Islet precursor cell (in vitro differentiated cells): ENCODE measurements around the gene COBL.
A peak's percentile ranks its signal among the peaks of the same experiment; 100 is the strongest.

ENCODE experiments used
- DNase-seq: peaks from one replicate; pipeline ENCODE4 v3.0.0-alpha.2; 2018

Gene COBL

DNA sequence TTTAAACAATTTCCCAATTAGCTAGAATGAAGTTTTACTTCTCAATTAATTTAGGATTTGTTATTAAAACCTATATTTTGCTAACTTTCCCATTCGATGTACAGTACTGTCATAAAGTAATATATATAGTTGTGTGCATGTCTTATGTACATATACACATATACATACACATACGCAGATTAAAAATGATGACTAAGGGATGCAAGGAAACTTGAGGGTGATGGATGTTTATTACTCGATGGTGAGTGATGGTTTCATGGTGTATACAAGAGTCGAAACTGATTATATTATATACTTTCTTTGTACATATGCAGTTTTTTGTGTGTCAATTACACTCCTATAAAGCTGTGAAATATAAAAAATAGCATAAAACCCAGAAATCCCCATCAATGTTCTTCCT lies 248.2 kb downstream of the COBL start:
- no peak for DNase-seq

DNA sequence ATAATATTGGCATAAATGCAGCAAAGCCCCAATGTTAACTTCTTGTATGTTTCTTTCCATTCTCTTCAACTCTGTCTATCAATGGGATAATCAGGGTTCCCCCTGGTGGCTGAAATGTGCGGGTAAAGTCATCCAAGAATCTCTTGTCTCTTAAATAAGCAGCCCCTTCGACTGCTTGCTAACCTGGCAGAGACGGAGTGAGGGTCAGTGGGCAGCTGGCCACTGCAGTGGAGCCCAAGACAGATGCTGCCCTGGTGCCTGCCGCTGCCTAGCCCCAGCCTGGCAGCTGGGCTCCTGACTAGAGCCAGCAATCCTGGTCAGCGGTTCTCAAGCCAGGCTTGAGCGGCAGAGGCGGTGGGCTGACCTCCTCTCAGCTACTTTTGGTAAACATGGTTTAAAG lies 248.9 kb downstream of the COBL start:
- peak; percentile 82 for DNase-seq

DNA sequence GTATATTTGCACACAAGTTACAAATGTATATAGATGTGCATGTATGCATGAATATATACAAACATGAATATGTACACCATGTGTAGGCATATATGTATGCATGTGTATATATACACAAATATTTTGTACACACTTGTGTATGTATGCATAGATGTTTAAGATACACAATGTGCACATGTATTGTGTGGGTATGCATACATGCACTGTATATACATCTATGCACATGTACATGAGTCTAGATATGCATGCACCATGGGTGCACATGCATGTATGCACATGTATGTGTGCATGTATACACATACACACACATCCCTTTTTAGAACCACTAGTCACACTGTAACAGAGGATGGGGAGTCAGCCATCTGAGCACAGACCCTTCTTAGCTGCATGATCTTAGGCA lies 249.4 kb downstream of the COBL start:
- DNase-seq = no peak

DNA sequence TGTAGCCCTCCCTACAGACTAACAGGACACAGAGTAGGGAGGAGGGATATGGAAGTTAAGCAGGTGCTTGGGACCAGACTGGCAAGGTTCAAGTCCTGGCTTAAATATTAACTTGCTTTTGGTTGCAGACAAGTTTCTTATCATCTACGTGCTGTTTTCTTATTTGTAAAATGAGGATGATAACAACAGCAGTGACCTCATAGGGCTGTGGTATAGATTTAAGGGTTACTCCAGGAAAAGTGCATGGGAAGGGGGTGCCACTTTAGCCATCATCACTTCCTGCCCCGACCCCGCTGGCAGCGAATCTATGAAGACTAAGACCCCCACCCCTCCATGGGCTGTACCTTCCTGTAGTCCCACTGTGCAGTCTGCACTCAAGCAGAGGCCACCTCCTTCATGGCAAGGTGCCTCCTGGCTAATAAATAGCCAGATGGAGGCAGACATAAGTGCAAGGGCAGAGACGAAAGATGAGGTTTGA lies 250.2 kb downstream of the COBL start:
- DNase-seq = no peak

DNA sequence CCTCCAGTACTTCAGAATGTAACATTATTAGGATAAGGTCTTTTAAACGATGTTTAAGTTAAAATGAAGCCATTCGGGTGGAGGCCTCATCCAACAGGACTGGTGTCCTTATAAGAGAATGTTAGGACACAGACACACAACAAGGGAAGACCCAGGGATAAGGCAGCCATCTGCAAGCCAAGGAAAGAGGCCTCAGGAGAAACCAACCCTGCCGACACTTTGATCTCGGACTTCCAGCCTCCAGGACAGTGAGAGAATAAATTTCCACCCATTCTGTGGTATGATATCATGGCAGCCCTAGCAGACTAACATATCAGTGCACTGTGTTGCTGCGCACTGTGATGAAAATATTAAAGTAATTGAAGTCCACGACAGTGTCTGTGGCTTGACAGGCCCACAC lies 250.8 kb downstream of the COBL start:
- DNase-seq = no peak

DNA sequence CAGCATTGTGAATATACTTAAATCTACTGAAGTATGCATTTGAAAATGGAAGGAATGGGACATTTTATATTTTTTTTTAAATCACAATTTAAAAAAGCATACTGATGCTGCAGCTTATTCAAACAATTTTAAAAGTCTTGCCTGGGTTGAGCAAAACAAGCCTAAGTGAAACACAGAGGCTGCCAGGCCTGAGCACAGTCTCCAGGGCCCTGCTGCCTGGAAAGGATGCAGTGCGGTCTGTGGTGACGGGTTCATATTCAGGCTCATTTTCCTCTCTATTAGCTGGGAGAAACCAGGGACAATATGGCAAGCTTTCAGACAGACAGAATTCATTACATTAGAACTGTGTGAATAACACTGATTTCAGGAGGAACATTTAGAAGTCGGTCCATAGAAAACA lies 251.9 kb downstream of the COBL start:
- DNase-seq = no peak

DNA sequence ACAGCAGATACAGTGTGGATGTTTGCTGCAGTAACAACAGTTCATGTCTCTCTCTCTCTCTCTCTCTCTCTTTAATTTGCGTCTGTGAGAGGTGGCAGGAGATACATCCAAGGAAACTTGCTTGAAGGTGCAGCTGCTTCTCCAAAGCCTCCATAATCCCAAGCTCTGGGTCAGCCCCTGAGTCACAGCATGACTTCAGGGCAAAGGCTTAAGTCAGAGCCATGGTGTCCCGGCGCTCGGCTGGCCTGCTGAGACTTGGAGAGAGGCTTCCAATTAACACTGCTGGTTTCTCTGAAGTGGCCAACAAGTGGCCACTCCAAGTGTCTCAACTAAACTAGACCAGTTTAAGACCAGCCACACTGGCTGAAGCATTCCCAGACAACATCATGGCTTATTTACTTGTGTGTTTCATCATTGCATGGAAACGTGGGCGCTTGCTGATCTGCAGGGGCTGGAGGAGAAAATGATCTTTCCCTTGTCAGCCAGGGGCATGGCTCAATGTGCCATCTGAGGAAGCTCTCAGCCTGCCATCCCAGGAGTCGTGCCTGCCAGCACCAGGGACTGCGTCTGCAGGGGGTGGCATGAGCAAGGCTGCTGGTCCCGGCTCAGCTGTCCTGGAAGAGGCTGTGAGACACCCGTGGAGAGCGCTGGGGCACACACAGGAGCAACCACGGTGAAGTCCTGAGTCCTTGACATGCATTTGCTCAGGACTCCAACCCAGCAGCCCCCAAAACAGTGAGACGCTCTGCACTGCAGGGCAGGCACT lies 254.2 kb downstream of the COBL start:
- no peak for DNase-seq

DNA sequence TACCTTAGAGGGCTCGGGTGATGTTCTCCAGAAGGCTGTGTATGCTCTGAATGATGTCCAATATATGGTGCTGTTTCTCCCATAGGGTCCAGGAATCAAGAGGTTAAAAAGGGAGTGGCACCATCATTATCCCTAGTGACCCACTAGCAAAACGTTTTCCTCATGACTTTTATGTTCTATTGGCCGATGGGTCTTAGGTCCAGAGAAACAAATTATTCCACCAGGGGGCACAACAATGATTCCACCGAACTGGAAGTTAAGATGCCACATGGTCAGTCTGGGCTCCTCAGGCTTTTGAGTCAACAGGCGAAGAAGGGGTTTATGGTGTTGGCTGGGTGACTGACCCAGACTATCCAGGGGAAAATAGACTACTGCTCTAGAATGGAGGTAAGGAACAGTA lies 256.1 kb downstream of the COBL start:
- DNase-seq = no peak

DNA sequence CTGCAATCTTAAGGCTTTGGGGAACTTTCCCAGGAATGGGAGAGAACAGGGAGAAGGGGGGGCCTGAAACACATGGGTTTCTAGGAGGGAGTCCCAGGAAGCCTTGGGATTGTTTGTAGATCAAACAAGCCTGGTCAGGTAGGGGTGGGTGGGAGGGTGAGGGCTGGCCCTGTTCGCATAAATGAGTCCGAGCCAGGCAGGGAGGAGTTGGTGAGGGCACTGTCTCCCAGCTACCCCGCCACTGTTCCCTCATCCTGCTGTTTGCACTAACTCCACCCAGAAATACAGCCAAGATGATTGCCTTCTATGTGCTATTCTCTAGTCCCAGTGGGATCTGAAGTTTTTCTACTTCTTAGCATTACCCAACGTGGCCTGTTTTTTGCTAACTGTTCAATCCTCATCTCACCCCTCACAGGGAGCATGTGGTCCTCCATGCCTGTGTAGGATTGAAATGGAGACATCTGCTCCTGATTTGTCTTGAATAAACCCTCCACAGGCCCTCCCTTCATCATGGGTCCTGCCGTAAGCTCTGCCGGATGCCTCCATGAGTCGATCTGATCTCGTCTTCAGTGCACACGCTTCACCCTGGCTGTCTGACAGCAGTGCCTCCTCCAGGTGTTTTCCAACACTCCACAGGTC lies 257.0 kb downstream of the COBL start:
- DNase-seq = no peak

DNA sequence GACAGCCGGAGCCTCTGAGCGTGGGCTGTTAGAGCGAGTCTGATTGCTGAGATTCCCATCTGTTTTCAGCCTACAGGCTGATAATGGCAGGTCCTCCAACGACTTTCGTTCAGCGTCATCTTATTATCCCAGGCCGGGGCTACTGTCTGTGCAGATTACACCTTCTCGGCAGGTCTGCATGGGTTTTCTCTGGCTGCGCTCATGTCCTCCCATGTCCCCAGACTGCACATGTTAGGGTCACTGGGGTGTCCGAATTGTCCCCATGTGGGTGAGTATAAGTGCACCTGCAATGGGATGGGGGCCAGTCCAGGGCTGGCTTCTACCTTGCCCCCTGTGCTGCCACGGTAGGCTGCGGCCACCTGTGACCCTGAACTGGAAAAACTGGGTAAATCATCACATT lies 257.8 kb downstream of the COBL start:
- DNase-seq = no peak

DNA sequence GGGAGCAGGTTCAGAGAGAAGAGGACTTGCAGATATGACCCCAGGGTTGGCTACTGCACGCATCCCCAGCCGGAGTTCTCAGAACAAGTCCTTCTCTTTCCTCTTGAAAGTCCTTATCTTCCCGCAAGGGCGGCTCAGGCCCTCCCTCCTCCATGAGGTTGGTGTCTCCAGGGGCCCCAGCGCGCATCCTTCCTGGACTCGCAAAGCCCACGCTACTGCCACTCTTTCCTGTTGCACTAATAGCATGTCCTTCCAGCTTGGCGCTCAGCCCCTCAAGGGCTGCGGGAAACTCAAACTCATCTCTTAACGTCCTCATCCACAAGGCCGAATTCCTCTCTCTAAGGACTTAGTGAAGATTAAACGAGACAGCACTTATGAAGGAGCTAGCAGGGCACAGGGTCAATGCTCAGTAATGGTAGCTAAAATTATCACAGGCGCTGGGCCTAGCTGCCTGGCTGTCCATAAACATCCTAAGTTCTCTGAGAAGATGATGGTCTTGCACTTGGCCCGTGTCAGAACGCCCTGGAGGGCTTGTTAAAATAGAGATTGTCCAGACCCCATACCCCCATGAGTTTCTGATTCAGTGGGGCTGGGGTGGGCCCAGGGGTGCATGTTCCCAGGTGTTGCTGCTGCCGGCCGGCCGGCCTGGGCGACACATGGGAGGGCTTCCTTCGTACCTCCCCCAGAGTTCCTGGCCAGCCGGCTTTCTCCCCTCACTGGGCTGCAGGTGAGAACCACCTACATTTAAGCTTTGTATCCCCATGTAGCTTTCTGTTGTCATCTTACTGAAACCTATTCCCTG lies 261.4 kb downstream of the COBL start:
- no peak for DNase-seq

DNA sequence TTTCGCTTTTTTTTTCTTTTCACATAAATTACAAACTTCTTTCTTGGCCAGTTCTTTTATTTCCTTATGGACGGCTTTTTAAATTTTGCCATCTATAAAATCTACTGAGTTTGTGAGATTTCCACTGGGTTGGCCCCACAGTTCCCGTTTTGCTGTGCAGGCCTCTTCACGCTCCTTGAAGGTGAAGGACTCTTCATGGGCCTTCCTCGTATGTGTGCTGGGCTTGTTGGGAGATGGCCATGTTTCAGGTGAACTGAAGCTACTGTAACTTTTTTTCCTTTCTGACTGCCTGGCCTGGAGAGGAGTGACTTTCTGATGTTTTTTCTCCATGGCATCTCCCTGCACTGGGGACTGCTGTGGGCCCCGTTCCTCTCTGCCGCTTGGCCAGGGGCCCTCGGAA lies 262.4 kb downstream of the COBL start:
- DNase-seq = no peak

DNA sequence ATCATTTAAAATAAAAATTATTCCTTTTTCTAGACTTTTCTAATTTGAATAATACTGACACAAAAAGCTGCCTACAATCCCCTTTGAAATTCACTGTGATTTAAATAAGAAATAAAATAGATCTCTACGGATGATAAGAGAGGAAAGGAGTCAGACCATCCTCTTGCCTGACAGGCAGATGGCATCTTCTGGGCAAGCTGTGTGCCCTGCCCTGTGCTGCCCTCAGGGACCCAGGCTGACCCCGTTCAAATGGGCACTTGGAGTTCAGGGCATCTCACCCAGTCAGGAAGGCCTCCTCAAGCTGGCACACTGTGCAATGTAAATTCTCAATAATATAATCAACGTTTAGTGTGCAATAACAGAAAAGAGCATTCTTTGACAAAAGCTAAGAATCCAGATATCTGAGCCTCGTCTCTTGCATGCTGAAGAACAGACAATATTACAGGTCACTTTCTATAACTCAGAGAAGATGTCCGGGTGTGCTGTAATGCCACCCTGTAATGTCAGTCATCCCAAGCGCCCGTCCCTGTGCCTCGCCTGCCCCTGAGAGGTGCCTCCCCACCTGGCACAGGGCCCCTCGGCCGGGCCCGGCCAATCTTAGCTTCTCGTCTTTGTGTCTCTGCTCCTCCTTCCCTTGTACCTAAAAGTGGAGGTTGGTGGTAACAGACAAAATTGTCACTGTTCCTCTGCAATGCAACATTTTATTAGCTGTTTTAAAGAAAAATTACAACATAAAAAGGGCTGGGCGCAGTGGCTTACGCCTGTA lies 263.3 kb downstream of the COBL start:
- no peak for DNase-seq

DNA sequence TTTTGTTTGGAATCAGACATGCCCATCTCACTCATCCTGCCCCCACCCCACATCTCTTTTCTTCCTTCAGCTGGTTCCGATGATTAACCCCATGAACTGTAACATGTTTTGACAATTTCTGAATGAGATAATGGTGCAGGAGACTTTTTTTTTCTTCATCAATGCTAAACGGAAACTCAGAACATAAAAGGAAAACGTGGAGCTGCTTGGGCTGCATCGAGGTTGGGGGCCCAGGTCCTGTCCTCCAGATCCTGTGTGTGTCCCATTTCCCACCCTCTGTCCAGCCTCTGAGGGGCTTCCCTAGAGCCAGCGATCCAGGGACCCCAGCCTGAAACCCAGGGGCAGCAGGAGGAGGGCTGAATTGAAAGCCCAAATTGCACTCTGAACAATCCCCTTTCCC lies 270.1 kb downstream of the COBL start:
- peak; percentile 11 for DNase-seq

DNA sequence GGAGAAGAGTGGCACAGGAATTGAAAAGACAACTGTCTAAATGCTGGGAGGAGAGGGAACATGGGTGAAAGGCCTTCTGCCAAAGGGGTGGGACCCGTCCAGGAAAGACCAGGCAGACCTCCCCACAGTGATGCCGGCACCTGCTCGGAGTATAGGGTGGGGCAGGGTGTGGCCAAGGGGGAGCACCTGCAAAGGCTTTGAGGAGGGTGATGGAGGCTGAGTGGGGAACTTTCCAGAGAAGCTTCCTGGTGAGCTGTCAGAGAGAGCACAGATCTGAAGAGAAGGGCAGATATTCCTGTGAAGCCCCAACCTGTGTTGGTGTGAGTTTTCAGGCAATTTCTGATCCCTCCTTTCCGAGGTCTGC lies 270.5 kb downstream of the COBL start:
- no peak for DNase-seq

DNA sequence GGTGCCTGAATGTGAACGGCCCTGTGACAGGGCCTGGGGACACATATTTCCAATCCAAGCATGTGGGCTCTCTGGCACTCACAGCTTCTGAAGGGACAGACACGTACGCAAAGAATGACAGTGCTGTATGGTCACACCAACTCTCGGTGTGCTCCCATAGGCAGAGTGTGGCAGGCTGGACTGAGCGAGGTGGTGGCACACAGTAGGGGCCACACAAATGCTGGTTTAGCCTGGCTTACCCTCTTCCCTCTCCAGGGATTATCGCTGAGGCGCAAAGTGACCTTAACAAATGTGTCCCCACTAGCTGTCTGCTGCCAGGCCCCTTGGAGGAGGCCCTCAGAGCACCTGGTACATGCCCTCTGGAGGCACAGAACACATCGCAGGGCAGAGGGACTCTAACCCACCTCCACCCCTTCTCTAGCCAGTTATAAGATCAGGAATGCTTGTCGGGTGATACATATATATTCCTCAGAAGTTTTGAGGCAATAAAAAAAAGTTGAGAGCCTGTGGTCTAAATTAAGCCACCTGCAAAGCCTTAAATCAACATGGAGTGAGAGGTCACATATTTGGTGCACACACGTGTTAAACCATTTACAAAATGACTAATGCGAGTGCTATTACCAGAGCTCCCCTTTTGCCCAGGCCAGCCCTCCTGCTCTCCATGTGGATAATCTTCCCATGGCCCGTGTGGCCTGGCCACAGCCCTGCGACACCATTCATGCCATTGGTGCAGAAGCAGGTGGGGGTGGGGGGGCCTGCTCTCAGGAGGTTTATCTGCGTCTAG lies 271.1 kb downstream of the COBL start:
- DNase-seq = no peak

DNA sequence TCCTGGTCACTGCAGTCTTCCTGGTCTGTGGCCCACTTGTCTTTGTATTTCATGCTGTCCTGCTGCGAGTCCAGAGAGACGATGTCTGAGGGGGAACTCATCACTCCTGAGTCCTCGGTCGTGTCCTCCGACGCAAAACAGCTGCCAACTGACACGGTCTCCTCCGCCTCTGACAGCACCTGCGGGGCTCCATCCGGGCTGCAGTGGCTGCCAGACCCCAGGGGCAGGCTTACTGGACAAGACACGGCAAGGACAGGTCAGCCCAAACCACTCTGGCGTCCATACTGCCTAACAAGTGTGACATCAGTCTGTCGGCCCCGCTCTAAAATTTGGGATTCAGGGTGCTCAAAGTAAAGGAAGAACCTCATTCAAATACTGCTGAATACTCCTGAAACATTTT lies 273.1 kb downstream of the COBL start:
- DNase-seq = peak; percentile 45

DNA sequence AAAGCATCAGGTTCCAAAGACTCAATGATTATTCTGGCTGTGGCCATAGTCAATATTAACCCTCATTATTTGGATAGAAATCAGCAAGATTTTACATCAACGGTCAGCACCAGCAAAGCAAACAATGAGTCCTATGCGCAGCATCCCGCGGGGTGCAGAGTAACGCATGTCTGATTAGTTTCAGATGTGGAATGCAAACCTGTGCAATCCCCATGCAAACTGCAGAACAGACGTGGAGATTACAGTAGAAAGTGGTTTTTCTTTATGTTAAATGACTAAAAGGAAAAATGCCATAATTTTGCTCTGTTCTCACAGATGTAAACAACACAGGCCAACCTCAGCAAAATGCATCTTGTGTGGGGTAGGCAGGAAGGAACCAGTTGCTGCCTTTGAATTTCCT lies 275.8 kb downstream of the COBL start:
- no peak for DNase-seq

DNA sequence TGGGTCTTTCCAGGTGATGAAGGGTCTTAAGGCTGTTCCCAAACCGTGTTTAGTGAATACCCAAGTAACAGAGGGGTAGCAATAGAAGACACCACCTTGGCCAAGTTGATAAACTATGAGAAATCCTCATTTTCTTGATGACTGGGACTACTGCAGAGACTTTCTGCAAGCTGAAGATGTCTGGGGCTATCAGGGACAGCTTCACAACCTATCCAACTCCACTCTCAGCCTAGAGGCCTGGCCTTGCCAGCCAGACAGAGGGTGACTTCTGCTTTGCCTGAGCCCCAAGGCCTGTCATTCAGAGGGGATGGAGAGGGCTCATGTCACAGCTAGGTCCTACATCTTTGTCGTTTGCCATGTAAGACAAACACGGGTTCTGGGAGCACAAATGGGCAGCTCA lies 278.0 kb downstream of the COBL start:
- no peak for DNase-seq

DNA sequence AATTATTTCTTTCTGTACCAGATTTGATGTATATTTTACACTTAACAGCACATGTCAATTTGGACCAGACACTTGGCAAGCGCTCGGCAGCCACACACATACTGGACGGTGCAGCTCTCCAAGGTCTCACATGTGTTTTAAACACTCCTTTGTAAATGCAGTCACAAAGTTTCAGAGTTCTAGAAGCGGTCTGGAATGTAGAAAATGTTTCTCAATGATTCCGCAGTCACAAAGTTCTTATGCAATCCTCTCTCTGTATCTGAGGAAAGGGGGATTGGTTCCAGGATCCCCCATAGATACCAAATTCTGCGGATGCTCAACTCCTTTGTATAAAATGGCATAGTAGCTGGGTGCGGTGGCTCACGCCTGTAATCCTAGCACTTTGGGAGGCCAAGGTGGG lies 280.9 kb downstream of the COBL start:
- peak; percentile 17 for DNase-seq

DNA sequence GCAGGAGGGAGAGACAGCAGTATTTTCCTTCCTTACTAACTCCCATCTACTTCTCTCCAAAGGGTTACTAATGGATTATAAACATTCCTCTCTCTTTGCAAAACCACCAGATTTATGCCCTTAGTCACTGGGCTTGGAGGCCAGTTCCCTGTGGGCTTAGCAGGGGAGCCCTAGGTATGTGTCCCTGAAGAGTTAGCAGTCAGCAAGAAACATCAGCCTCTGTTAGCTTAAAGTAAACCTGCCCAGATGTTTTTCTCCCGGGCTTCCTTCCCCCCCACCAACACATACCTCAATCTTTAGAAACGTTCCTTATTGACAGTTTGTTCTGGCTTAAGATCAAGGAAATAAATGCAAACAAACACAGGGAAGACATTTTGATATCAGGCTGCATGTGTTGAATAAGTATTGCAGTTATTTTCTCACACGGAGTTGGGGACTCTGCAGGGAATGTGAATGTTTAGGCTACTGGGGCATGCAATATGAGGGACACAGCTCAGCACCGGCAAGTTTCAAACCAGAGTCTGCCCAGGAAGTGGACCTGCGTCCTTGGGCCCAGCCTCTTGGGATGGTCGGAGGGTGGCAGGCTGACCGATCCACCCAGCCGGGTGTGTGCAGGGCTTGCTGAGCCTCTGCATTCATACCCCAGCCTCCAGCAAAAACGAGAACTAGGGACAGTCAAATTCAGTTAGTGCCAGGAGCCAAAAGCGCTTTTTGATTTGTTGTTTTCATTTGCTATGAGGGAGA lies 281.9 kb downstream of the COBL start:
- peak; percentile 52 for DNase-seq
